Measurements from ENCODE around the gene TNRC18.

- TF ChIP-seq CTCF (conservative IDR thresholded peaks at IDR 0.05; ENCODE audit: low read depth, low read length) = no peak
- no peak for TF ChIP-seq EZH2 (IDR thresholded peaks at IDR 0.05; ENCODE audit: borderline replicate concordance, low read depth, low read length, poor library complexity, severe bottlenecking)
Observed at GRCh38 chr7:5352440-5353010, 71.1 kb downstream of the TNRC18 start.
